ENCODE data around the gene KCNT2.
"Not testable (repeated sequence)": the region's sequence is repeated elsewhere in the genome, so short reads cannot be mapped to it uniquely, and the experiment has no call there.

KCNT2 gene

GRCh38 chr1:196271212-196271947 is 336.9 kb downstream of the KCNT2 start:
- no peak for TF ChIP-seq CTCF (IDR thresholded peaks at IDR 0.05; ENCODE audit: low read depth, low read length)
- H3K4me3 ChIP-seq (ENCODE audit: low read depth, low read length), result no peak overlapping the region

GRCh38 chr1:196263086-196263485 is 345.2 kb downstream of the KCNT2 start:
- H3K4me3 ChIP-seq (ENCODE audit: low read depth, low read length), result not testable (repeated sequence)

- no peak for TF ChIP-seq CTCF (IDR thresholded peaks at IDR 0.05; ENCODE audit: low read depth, low read length)
- H3K4me3 ChIP-seq (ENCODE audit: low read depth, low read length), result no peak overlapping the region
These were observed 348.0 kb downstream of the KCNT2 start for GRCh38 chr1:196260270-196260669.

- no peak overlapping the region for H3K4me3 ChIP-seq (ENCODE audit: low read depth, low read length)
- TF ChIP-seq CTCF (IDR thresholded peaks at IDR 0.05; ENCODE audit: low read depth, low read length), result no peak
These were observed 348.9 kb downstream of the KCNT2 start for GRCh38 chr1:196259316-196259715.

- no peak overlapping the region for H3K4me3 ChIP-seq (ENCODE audit: low read depth, low read length)
- no peak for TF ChIP-seq CTCF (IDR thresholded peaks at IDR 0.05; ENCODE audit: low read depth, low read length)
These were observed 352.5 kb downstream of the KCNT2 start for GRCh38 chr1:196255762-196256161.

GRCh38 chr1:196229546-196229945 is 378.7 kb downstream of the KCNT2 start:
- no peak for TF ChIP-seq CTCF (IDR thresholded peaks at IDR 0.05; ENCODE audit: low read depth, low read length)
- no peak overlapping the region for H3K4me3 ChIP-seq (ENCODE audit: low read depth, low read length)

- TF ChIP-seq CTCF (IDR thresholded peaks at IDR 0.05; ENCODE audit: low read depth, low read length), result no peak
- H3K4me3 ChIP-seq (ENCODE audit: low read depth, low read length), result no peak overlapping the region
These were observed 393.4 kb downstream of the KCNT2 start for GRCh38 chr1:196214866-196215265.

- no peak for TF ChIP-seq CTCF (IDR thresholded peaks at IDR 0.05; ENCODE audit: low read depth, low read length)
- H3K4me3 ChIP-seq (ENCODE audit: low read depth, low read length), result no peak overlapping the region
These were observed 398.3 kb downstream of the KCNT2 start for GRCh38 chr1:196209983-196210382.
